Measurements from ENCODE around the gene PRPF31.

Gene PRPF31

DNA sequence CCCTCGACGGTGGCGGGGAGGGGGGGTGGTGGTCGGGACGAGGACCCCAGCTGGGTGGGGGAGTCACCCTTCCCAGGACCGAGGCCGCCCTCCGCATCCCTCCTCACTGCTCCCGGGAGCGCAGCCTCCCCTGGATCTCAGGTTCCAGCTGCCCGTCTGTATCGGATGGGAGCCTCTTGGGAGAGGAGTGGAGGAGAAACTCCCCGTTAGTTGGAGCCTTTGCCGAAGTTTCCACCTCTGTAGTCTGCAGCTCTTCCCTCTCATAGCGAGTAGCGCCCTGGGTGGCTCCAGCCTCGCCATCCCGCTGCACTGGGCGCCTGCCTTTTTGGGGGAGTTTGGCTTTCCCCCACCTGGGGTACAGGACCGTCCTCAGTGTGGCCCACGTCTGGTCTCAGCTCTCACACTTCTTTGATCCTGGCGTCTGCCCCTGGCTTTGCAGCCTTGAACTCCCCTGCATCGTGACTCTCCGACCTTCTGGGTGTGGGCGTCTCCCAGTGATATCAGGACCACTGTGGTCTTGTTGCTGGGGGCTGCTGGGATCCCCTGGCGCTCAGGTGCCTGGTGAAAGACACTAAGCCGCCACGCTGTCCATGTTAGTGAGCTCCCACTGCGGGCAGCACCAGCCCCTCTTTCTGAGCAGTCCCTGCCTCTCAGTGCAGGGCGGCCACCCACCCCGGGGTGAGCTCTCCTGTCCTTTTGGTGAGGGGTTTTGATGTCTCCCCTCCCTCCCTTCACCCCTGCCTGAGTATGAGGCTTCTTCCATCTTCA, 23.1 kb downstream of the PRPF31 start:
- FAIRE-seq (no peak), DNase-seq (ENCODE audit: insufficient read length, low spot score) (no peak)

DNA sequence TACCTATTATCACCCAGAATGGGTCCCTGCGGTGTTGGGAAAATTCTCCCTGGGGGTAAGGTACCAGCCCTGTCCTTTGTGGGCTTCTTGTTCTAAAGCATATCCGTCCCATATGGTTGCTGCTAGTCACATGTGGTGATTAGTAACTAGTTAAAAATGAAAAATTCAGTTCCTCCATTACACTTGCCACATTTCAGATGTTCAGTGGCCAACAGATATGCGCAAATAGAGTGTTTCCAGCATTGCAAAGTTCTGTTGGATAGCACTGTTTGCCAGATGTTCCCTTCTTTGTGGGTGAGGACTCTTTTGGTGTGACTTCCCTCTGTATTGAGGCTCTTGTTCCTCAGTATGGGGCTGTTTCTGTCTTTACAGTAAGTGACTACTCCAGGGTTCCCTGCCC, 25.8 kb downstream of the PRPF31 start:
- FAIRE-seq (no peak), DNase-seq (ENCODE audit: insufficient read length, low spot score) (no peak)

DNA sequence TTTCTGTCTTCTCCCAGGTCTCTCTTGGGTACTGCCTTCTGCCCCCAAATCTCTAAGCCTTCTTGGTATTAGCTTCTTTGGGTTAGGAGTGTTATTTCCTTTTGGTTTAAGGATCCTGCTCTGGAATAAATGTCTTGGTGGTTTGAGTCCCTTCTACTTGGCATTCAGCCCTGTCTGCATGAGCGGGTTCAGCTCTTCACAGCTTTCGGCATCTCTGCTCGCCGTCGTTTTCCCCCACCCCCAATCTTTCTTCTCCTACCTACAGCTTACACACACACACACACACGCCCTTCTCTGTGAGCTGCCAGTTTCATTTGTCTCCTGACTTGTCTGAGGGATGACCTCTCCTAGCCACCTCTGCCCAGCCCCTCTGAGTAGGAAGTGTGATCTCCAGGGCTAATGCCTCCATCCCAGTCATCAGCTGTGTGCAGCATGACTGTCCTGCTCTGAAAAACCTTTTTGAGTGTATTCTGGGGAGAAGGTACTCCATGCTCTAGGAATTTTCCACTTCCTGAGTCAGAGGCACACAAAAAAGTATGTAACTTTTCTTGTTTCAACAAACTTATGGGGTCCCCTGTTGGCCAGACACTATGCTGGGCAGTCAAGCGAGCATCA, 26.7 kb downstream of the PRPF31 start:
- FAIRE-seq (no peak), DNase-seq (ENCODE audit: insufficient read length, low spot score) (no peak)

DNA sequence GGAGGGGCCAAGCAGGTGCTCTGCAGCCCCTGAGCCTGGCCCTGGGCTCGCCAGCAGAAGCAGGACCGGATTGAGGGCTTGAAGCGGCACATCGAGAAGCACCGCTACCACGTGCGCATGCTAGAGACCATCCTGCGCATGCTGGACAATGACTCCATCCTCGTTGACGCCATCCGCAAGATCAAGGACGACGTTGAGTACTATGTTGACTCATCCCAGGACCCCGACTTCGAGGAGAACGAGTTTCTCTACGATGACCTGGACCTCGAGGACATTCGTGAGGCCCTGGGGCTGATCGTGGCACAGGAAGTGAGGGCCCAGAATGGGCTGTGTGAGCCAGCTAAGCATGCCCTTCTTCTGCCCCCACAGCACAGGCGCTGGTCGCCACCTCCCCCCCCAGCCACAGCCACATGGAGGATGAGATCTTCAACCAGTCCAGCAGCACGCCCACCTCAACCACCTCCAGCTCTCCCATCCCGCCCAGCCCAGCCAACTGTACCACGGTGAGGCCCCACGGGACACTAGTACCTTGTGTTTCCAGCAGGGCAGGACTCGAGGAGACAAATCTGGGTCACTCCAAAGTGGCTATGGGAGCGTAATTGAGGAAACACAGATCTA, 30.1 kb downstream of the PRPF31 start:
- FAIRE-seq (no peak), DNase-seq (ENCODE audit: insufficient read length, low spot score) (no peak)

GRCh38 chr19:54147676-54148075, 32.1 kb downstream of the PRPF31 start:
- no peak for DNase-seq (ENCODE audit: insufficient read length, low spot score)
- no peak for FAIRE-seq

DNA sequence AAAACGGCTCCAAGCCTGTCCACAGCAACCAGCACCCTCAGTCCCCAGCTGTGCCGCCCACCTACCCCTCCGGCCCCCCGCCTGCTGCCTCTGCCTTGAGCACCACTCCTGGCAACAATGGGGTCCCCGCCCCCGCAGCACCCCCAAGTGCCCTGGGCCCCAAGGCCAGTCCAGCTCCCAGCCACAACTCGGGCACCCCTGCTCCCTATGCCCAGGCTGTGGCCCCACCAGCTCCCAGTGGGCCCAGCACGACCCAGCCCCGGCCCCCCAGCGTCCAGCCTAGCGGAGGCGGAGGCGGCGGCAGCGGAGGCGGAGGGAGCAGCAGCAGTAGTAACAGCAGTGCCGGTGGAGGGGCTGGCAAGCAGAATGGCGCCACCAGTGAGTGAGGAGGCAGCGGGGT, 32.6 kb downstream of the PRPF31 start:
- DNase-seq (ENCODE audit: insufficient read length, low spot score) (no peak), FAIRE-seq (no peak)

DNA sequence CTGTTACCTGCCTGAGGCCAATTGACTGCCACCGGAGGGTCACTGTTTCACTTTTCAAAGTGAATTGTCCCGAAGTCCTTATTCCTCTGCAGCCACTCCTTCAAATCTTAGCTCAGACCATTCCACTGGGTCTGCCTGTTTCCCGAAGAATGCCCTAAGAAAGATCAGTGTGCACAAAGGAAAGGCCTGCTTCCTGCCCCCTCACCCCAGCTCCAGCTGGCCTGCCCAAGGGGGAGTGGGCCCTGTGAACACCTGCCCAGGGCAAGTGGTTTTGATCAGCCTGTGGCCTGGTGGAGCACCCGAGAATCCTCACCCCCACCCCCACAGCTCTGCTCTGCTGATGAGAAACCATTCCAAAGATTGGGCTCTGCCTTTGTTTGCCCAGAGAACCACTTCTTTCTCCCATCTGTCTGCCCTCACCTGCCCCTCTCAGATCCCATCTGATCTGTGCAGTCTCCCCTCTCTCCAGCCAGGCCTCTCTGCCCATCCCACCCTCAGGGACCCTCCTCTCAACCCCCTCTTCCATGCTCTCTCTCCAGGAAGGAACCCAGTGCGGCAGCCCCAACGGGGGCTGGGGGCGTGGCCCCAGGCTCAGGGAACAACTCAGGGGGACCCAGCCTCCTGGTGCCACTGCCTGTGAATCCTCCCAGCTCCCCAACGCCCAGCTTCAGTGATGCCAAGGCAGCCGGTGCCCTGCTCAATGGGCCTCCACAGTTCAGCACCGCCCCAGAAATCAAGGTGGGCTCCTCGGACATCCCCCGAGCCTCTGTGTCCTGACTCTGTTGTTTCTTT, 33.7 kb downstream of the PRPF31 start:
- FAIRE-seq (no peak), DNase-seq (ENCODE audit: insufficient read length, low spot score) (no peak)

DNA sequence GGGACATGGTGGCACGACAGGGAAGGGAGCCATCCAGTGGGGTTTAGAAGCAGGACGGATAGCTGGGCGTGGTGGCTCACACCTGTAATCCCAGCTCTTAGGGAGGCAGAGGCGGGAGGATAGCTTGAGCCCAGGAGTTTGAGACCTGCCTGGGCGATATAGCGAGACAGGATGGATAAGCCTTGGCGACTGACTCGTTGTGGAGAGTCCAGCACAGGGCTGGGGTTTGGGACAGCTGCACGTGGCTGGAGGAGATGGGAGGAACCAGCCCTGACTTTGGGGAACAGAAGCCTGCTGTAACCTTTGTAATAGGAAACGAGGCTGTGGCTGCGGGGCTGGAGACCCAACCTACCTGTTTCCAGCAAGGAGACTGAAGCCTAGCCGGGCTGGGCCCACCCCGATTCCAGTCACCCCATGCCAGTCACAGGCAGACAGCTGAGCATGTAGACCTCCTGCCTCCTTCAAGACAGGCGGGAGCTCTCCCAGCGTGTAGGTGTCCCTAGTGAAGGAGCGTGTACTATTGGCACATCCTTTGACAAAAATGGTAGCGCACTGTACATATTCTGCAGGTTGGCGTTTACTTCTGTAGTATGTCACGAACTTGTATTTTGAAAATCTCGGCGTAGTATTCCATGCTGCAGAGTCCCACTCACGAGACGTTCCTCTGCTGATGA, 35.9 kb downstream of the PRPF31 start:
- no peak for DNase-seq (ENCODE audit: insufficient read length, low spot score)
- FAIRE-seq = no peak

DNA sequence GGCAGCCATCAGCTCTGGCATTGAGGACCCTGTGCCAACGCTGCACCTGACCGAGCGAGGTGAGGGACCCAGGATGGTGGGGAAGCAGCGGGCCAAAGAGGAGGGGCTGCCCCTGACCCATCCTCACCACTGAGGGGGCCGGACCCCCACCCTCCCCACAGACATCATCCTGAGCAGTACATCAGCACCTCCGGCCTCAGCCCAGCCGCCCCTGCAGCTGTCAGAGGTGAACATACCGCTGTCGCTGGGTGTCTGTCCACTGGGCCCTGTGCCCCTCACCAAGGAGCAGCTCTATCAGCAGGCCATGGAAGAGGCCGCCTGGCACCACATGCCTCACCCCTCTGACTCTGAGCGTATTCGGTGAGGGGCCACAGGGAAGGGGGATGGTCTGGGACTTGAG, 36.7 kb downstream of the PRPF31 start:
- no peak for DNase-seq (ENCODE audit: insufficient read length, low spot score)
- FAIRE-seq = no peak

DNA sequence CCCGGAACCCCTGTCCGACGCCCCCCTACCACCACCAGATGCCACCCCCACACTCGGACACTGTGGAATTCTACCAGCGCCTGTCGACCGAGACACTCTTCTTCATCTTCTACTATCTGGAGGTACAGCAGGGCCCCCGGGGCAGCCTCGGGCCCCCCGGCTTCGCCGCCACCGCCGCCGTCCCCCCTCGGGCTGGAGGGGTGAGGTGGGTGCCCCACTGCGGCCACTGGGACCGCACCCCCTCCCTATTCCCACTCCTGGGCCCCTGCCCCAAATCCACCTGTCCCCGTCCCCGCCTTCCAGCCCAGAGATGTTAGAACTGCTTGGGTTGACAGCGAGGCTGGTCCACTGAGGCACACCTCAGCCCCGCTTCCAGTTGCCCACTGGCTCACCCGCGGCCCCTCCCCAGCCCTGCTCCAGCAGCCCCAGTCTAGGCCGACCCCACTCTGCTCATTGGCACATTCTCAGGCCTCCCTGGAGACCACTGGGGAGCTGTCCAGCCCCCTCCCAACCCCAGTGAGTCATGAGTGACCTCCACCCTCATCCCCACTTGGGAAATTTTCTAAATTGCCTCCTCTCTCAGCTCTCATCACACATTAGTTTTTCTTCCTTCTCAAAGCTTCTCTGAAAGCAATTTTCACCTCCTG, 37.4 kb downstream of the PRPF31 start:
- FAIRE-seq (no peak), DNase-seq (ENCODE audit: insufficient read length, low spot score) (no peak)

DNA sequence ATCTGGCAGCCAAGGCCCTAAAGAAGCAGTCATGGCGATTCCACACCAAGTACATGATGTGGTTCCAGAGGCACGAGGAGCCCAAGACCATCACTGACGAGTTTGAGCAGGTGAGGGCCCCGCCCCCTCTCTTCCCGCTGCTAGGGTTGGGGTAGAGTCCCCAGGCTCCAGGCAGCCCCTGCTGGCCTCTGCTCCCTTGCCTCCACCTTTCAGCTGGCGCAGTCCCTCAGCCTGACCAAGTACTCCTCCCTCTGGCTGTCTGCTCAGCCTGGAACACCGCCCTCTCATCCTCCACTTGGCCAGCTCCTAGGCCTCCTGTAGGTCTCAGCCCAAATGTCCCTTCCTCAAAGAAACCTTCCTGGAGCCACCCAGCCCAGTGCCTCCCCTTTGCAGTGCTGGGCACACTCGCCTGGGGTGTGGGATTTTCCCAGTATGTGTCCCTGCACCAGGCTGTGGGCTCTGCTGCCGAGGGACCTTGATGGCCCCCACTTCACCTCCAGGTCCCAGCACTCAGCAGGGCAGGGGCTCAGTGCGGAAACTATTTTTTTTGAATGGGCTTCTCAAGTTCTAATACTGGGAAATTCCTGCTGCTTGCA, 38.3 kb downstream of the PRPF31 start:
- no peak for FAIRE-seq

DNA sequence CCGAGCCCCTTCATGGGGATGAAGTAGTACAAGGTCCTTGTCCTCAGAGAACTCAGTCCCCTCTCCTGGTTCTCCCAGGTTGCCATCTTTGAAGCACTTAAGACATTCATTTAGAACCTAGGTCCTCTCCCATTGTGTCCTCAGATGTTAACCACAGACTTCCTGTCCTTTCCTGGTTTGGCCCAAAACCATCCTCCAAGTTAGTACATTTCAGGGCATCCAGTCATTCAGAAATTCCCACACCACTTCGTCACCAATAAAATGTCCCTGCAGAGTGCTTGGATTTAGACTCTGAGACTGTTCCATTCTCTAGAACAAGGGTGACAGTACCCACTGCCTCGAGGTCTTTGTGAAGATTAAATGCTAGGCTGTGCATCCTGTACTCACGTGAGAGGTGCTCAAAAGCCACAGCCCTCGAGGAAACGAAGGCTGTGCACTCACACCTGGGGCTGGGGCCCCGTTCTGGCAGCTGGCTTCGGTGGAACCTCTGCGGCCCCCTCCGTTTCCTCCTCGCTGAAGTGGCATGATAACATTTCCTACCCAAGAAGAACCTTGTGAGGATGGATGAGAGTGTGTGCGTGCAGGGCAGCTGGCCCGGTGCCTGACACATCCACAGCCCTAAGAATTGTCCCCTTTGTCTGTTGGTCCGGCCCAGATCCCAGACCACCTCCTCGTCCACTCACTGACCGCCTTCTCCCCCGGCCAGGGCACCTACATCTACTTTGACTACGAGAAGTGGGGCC, 39.2 kb downstream of the PRPF31 start:
- FAIRE-seq (no peak), DNase-seq (ENCODE audit: insufficient read length, low spot score) (no peak)

More for the DNA sequence above, 38.3 kb downstream of the PRPF31 start:
- DNase-seq (ENCODE audit: insufficient read length, low spot score) = no peak

DNA sequence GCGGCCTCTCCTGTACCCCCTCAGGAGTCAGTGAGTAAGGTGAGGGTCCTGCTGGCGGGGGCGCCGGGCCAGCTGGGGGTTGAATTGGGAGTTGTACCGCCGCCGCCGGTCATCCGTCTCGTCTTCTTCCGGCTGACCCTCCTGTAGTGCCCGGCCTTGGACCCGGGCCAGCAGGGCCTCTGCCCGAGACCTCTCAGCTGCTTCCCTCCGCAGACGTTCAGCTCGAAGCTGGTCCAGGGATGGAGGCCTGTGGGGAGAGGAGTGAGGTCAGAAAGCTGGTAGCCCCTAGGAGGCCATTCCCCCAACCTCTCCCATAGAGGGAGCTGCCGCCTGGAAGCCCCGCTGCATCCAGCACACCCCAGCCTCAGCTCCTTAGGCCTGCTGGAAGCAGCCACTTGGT, 40.1 kb downstream of the PRPF31 start:
- no peak for DNase-seq (ENCODE audit: insufficient read length, low spot score)
- FAIRE-seq = no peak

DNA sequence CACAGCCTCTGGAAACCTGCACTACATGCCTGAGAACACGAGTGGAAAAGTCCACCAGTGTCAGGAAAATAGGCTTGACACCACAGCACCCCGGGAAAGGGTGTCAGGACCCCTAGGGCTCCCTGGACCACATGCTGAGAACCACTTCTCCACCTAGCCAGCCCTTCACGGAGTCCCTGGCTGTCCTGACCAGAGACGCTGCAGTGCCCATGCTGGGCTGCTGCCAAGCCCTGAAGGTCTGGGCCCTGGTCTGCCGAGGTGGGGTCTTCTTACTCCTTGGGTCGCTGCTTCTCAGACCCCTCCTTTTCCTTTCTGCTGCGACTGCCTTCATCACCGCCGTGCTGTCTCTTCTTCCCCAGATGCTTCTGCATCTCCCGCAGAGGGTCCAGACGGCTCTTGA, 40.9 kb downstream of the PRPF31 start:
- no peak for FAIRE-seq
- DNase-seq (ENCODE audit: insufficient read length, low spot score) = no peak

DNA sequence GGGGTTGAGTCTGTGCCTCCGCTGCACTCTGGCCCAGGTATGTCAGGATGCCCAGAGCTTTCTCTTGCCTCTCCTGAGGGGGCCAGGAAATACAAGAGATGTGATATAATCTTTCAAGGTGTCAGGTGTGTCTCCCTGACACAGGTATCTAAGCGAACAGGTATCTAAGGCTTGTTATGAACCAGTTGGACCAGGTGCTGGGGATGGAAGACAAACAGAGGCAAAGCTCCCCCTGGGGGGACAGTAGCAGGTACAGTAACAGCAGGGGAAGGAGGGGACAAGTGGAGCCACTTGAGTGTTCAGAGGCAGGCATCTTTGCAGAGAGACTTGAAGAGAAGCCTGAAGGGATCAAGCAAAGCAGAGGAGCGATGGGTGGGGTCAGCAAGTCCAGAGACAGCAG, 41.4 kb downstream of the PRPF31 start:
- DNase-seq (ENCODE audit: insufficient read length, low spot score) (no peak), FAIRE-seq (no peak)

- FAIRE-seq = no peak
- DNase-seq (ENCODE audit: insufficient read length, low spot score) = no peak
These were observed 43.3 kb downstream of the PRPF31 start for GRCh38 chr19:54158812-54159351.

- FAIRE-seq (peak; percentile 99), DNase-seq (ENCODE audit: insufficient read length, low spot score) (peak; percentile 99)
These were observed 44.0 kb downstream of the PRPF31 start, which contains the start of gene LENG1 for GRCh38 chr19:54159352-54160181. LENG1 (minus strand) TSS chr19:54159721; CDS start chr19:54159695, 26 bp downstream.
